ENCODE measurements around the gene GPRIN1. TPM values are rescaled to one million over a fixed set of nuclear protein-coding genes. Genes with fewer than 3 reads are reported as not detected.

Gene GPRIN1
- total and polyA plus RNA-seq, 2 of the 4 experiments (the other 2 are of a cell fraction): 3.0 to 4.7 TPM

- Histone ChIP-seq H2BK20ac (ENCODE audit: low read depth, low read length) (no peak overlapping the region), H3K14ac (replicated peaks; ENCODE audit: low read depth, low read length) (no peak overlapping the region), H4K91ac (ENCODE audit: insufficient read depth, low read depth, low read length) (no peak overlapping the region), H2BK5ac (ENCODE audit: low read depth, low read length, poor library complexity, severe bottlenecking) (no peak overlapping the region), H3K23ac (ENCODE audit: low read depth, low read length) (no peak overlapping the region), H2AFZ (replicated peaks; ENCODE audit: low read length, poor library complexity) (no peak overlapping the region), H2AK5ac (ENCODE audit: low read depth, low read length) (no peak overlapping the region), H3K4ac (ENCODE audit: low read depth, low read length) (no peak overlapping the region), H3K27me3 (ENCODE audit: control insufficient read depth, insufficient read depth, low read length) (peaks cover 17% of the 10 kb centered on the region; the same call in 1 of the 2 replicates), H2BK15ac (ENCODE audit: low read depth, low read length) (no peak overlapping the region), H3K9me1 (ENCODE audit: insufficient read depth, low read length) (no peaks in the 10 kb centered on the region), H3K56ac (ENCODE audit: extremely low read depth, insufficient read depth, low read length) (no peak overlapping the region), H3K4me1 (ENCODE audit: control insufficient read depth, insufficient read depth, low read length) (no peaks in the 10 kb centered on the region), H4K8ac (ENCODE audit: low read depth in 2 of 2, low read length in 2 of 2) (no peak overlapping the region), H3K4me3 (ENCODE audit: insufficient read depth, low read depth, low read length) (no peak overlapping the region), H4K5ac (ENCODE audit: low read depth, low read length) (no peak overlapping the region), H3K4me2 (ENCODE audit: low read depth, low read length) (no peak overlapping the region), H3K9ac (ENCODE audit: low read depth, low read length) (no peak overlapping the region), H2BK120ac (ENCODE audit: low read depth, low read length) (no peak overlapping the region), H3K36me3 (ENCODE audit: control insufficient read depth, insufficient read depth, low read length) (no peaks in the 10 kb centered on the region), H4K20me1 (ENCODE audit: insufficient read depth, low read length) (no peaks in the 10 kb centered on the region), H2AK9ac (replicated peaks; ENCODE audit: low read depth, low read length, poor library complexity) (no peak overlapping the region), H3K9me3 (ENCODE audit: control insufficient read depth, insufficient read depth, low read length) (peaks cover 3% of the 10 kb centered on the region), H3K27ac (ENCODE audit: insufficient read depth, low read length) (no peak overlapping the region), H3K18ac (ENCODE audit: low read depth, low read length) (no peak overlapping the region), H3K79me1 (ENCODE audit: low read depth in 1 of 2, low read length in 2 of 2) (no peaks in the 10 kb centered on the region)
- CTCF ChIA-PET: no interaction called here
- DNase-seq (no peak), ATAC-seq (ENCODE audit: low read depth) (no peak)
- in situ Hi-C loops (cut with MboI; ENCODE audit: low sequenced_read_pairs): loop anchor here (25.0 kb wide), 1 partner anchor 822 kb away; no protein-coding TSS in a partner anchor
- TF ChIP-seq MAZ (IDR thresholded peaks at IDR 0.05; ENCODE audit: borderline replicate concordance, low read depth, low read length): no peak
- TF ChIP-seq ELK1 (IDR thresholded peaks at IDR 0.05; ENCODE audit: borderline replicate concordance, low read depth, low read length): no peak
- no peak for TF ChIP-seq MXI1 (IDR thresholded peaks at IDR 0.05; ENCODE audit: borderline replicate concordance, low read depth, low read length)
- no peak for TF ChIP-seq CHD1 (IDR thresholded peaks at IDR 0.05; ENCODE audit: low read depth, low read length)
- no peak for TF ChIP-seq RAD21 (IDR thresholded peaks at IDR 0.05; ENCODE audit: low read length)
- TF ChIP-seq SMC3 (IDR thresholded peaks at IDR 0.05; ENCODE audit: low read depth, low read length): no peak
- no peak for TF ChIP-seq FOS (IDR thresholded peaks at IDR 0.05; ENCODE audit: low read depth, low read length)
- TF ChIP-seq, protein P1, sequence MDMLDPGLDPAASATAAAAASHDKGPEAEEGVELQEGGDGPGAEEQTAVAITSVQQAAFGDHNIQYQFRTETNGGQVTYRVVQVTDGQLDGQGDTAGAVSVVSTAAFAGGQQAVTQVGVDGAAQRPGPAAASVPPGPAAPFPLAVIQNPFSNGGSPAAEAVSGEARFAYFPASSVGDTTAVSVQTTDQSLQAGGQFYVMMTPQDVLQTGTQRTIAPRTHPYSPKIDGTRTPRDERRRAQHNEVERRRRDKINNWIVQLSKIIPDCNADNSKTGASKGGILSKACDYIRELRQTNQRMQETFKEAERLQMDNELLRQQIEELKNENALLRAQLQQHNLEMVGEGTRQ (IDR thresholded peaks at IDR 0.05; ENCODE audit: low read depth, low read length): no peak
- TF ChIP-seq BHLHE40 (IDR thresholded peaks at IDR 0.05; ENCODE audit: low read depth, low read length): no peak
- no peak for TF ChIP-seq CTCF (conservative IDR thresholded peaks at IDR 0.05; ENCODE audit: low read depth, low read length)
- no peak for TF ChIP-seq NFE2L2 (IDR thresholded peaks at IDR 0.05; ENCODE audit: low read depth, low read length)
- no peak for TF ChIP-seq RFX5 (IDR thresholded peaks at IDR 0.05; ENCODE audit: low read depth, low read length)
- no peak for TF ChIP-seq RCOR1 (IDR thresholded peaks at IDR 0.05; ENCODE audit: insufficient replicate concordance, low read length)
- TF ChIP-seq POLR2A (IDR thresholded peaks at IDR 0.05; ENCODE audit: low read depth, low read length): no peak
- TF ChIP-seq MAFK (IDR thresholded peaks at IDR 0.05; ENCODE audit: low read depth, low read length): no peak
- no peak for TF ChIP-seq CEBPB (IDR thresholded peaks at IDR 0.05; ENCODE audit: low read depth, low read length)
- WGBS, 2 experiments (ENCODE audit: extremely low coverage in 2 of 2, insufficient read length in 1 of 2): no CpG with 5 or more reads among the region's 5 CpGs
- dilution Hi-C loops (cut with HindIII; ENCODE audit: low sequenced_read_pairs, unreplicated experiment): no loop called here
- intact Hi-C loops (cut with micrococcal nuclease): no loop called here
- POLR2A ChIA-PET (ENCODE audit: unreplicated experiment): no interaction called here
- no TSS peak for BruUV-seq (replicated peaks)
Measured at GRCh38 chr5:176559683-176560082, 50.3 kb downstream of the GPRIN1 start.

Measured in IMR-90 (cell line).